Measurements from ENCODE around the gene PCAT7. TPM values are rescaled to one million over a fixed set of nuclear protein-coding genes. Genes with fewer than 3 reads are reported as not detected.

PCAT7 gene
- 0.31 to 0.90 TPM (median 0.67 TPM) in 5 replicates for total RNA-seq (2022; extraction: Qiagen RNA extraction; ENCODE audit: low read depth)

GRCh38 chr9:94554439-94555331 lies at the start of gene PCAT7:
Gene PCAT7 (plus strand): TSS chr9:94555083.

DNA sequence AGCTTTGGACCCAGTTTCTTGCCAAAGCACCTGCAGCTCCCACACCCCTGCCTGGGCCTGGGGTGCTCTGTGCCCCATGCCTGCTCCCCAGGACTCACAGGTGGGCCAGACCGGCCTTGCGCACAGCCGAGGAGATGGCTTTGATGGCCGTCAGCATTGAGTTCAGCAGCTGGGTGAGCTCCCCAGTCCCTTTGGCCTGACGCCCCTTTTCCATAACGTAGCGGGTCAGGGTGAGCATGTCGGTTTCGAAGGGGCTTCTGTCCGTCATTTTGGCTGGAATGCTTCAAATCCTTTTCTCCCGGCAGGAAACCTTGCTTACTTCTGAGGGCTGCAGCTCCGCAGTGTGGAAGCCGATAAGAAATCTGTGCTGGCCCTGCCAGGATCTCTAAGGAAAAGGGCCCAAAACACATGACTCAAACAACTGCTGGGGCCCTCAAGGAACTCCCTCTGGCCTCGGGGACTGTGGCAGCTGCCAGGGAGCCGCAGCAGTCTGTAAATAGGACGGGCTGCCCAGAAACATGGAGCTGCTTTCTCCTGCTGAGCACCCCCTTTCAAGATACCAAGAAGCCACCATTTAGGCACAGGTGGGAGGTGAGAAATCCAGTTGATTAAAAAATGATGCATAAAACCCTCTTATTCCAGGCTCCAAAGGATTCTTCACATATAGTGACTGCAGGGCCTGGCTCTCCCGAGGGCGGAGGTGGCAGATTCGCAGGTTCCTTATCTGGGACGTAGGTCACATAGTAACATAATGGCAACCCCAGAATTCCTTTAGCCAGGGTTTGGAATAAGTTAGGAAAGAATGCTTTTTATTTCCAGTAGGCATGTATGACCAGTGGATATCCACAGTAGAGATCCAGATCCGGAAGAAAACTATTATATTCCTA lies 38.8 kb downstream of the PCAT7 start, which contains the start of gene FBP2:
Gene FBP2, minus strand, starts transcription at position 366 of the 887 bp plus-strand sequence. Its CDS starts 98 bp downstream, at position 268.

Other genes with a start within 250 kb of the PCAT7 start
- gene NUTM2F, start 226.4 kb upstream of the PCAT7 start, total RNA-seq (2022; extraction: Qiagen RNA extraction; ENCODE audit: low read depth): not detected in 5 replicates
- not detected in 5 replicates for gene FBP2, start 38.7 kb downstream of the PCAT7 start, total RNA-seq (2022; extraction: Qiagen RNA extraction; ENCODE audit: low read depth)
- not detected in 5 replicates for gene FBP1, start 84.4 kb downstream of the PCAT7 start, total RNA-seq (2022; extraction: Qiagen RNA extraction; ENCODE audit: low read depth)
- 155 to 208 TPM (median 193 TPM) in 5 replicates for gene AOPEP, start 171.6 kb downstream of the PCAT7 start, total RNA-seq (2022; extraction: Qiagen RNA extraction; ENCODE audit: low read depth)